ENCODE measurements around the gene MAU2. TPM values are rescaled to one million over a fixed set of nuclear protein-coding genes. Genes with fewer than 3 reads are reported as not detected.
"Not testable (repeated sequence)": the region's sequence is repeated elsewhere in the genome, so short reads cannot be mapped to it uniquely, and the experiment has no call there.

The MAU2 gene
- total RNA-seq, 1 donor from 2014 or later, result 12.1 TPM

GRCh38 chr19:19388568-19389555 lies 68.2 kb downstream of the MAU2 start:
- no peak for TF ChIP-seq CTCF (IDR thresholded peaks at IDR 0.05; ENCODE audit: insufficient read depth, low read length, severe bottlenecking)
- H3K4me3 ChIP-seq (ENCODE audit: low read depth, low read length), result no peak overlapping the region
- DNase-seq (ENCODE audit: low read depth) (peak; percentile 47), FAIRE-seq (no peak)
- no peaks in the 10 kb centered on the region for H3K27me3 ChIP-seq (ENCODE audit: control insufficient read depth, insufficient read depth, low read length)
- H3K36me3 ChIP-seq (ENCODE audit: control insufficient read depth, insufficient read depth, low read length), result no peaks in the 10 kb centered on the region

GRCh38 chr19:19389683-19390082 lies 69.1 kb downstream of the MAU2 start:
- H3K27me3 ChIP-seq (ENCODE audit: control insufficient read depth, insufficient read depth, low read length); DNase-seq (ENCODE audit: low read depth); FAIRE-seq; H3K4me3 ChIP-seq (ENCODE audit: low read depth, low read length); H3K36me3 ChIP-seq (ENCODE audit: control insufficient read depth, insufficient read depth, low read length): not testable (repeated sequence)

DNA sequence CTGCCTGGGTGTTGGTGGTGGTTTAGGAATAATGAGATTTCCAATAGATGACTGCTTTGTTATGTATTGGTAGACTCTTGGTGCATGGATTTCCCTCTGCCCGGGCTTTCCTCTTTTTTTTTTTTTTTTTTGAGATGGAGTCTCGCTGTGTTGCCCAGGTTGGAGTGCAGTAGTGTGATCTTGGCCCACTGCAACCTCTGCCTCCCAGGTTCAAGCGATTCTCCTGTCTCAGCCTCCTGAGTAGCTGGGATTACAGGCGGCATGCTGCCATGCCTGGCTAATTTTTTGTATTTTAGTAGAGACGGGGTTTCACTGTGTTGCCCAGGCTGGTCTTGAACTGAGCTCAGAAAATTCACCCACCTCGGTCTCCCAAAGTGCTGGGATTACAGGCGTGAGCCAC lies 73.7 kb downstream of the MAU2 start:
- not testable (repeated sequence) for H3K27me3 ChIP-seq (ENCODE audit: control insufficient read depth, insufficient read depth, low read length); H3K36me3 ChIP-seq (ENCODE audit: control insufficient read depth, insufficient read depth, low read length); DNase-seq (ENCODE audit: low read depth); FAIRE-seq; H3K4me3 ChIP-seq (ENCODE audit: low read depth, low read length)

DNA sequence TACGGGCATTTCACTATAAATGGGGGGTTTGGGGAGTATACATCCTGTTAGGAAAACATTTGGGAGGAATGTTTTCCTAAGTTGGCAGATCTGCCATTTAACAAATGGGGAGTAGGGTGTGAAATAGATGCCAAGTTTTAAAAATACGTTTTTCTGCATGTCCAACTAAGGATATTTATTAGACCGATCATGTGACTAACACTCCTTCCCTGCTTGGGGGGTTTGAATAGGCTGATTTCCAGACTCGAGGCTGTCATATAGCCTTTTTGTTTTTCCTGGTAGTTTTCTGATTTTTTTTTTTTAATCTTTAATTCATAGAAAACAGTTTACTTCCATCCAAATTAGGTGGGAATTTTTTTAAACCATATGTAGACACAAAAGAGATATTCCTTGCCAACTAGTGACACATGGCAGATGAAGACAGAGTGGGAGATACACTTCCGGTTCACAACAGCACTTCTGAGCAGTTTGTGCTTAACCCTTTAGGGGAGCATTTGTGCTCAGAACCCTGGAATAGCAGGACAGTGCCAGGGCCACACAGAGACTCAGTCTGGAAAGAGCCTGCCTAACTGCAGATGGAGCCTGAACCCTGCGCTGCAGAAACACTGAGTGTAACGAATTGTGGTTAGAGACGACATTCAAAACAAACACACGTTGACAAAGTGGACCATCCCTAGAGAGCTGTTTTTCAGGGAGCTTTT lies 79.3 kb downstream of the MAU2 start:
- no peak overlapping the region for H3K4me3 ChIP-seq (ENCODE audit: low read depth, low read length)
- no peaks in the 10 kb centered on the region for H3K27me3 ChIP-seq (ENCODE audit: control insufficient read depth, insufficient read depth, low read length)
- no peaks in the 10 kb centered on the region for H3K36me3 ChIP-seq (ENCODE audit: control insufficient read depth, insufficient read depth, low read length)
- no peak for FAIRE-seq
- DNase-seq (ENCODE audit: low read depth), result no peak
- no peak for TF ChIP-seq CTCF (IDR thresholded peaks at IDR 0.05; ENCODE audit: insufficient read depth, low read length, severe bottlenecking)

- FAIRE-seq, result no peak
- TF ChIP-seq CTCF (IDR thresholded peaks at IDR 0.05; ENCODE audit: insufficient read depth, low read length, severe bottlenecking), result no peak
- H3K4me3 ChIP-seq (ENCODE audit: low read depth, low read length), result no peak overlapping the region
- H3K27me3 ChIP-seq (ENCODE audit: control insufficient read depth, insufficient read depth, low read length), result no peaks in the 10 kb centered on the region
- DNase-seq (ENCODE audit: low read depth), result peak; percentile 56
- H3K36me3 ChIP-seq (ENCODE audit: control insufficient read depth, insufficient read depth, low read length), result no peaks in the 10 kb centered on the region
These were observed 82.2 kb downstream of the MAU2 start for GRCh38 chr19:19402656-19403372.

GRCh38 chr19:19403373-19403901 lies 82.8 kb downstream of the MAU2 start:
- DNase-seq (ENCODE audit: low read depth) (peak; percentile 77), FAIRE-seq (no peak)
- TF ChIP-seq CTCF (IDR thresholded peaks at IDR 0.05; ENCODE audit: insufficient read depth, low read length, severe bottlenecking), result no peak
- H3K27me3 ChIP-seq (ENCODE audit: control insufficient read depth, insufficient read depth, low read length), result no peaks in the 10 kb centered on the region
- H3K4me3 ChIP-seq (ENCODE audit: low read depth, low read length), result no peak overlapping the region
- no peaks in the 10 kb centered on the region for H3K36me3 ChIP-seq (ENCODE audit: control insufficient read depth, insufficient read depth, low read length)

All from bronchial epithelial cell (primary cell).